ENCODE results near the gene RASSF3. TPM values are rescaled to one million over a fixed set of nuclear protein-coding genes. Genes with fewer than 3 reads are reported as not detected.

The RASSF3 gene
- total and polyA plus RNA-seq, 2 of the 13 experiments (the other 11 are each of a cell fraction or from before 2014, with no cell fraction given), result 15.5 to 16.0 TPM

- intact Hi-C loops (cut with micrococcal nuclease; ENCODE audit: unreplicated experiment), result no loop called here
- CTCF ChIA-PET (ENCODE audit: low intra/inter-chr PET ratio, low total read pairs), result no interaction called here
- POLR2A ChIA-PET, result no interaction called here
- Histone ChIP-seq H3K27me3 (ENCODE audit: control insufficient read depth in 1 of 2, insufficient read depth in 2 of 2, low read length in 2 of 2) (no peaks in the 10 kb centered on the region), H4K20me1 (ENCODE audit: insufficient read depth, low read length) (no peaks in the 10 kb centered on the region), H3K4me1 (ENCODE audit: insufficient read depth, low read length) (no peaks in the 10 kb centered on the region), H3K79me2 (ENCODE audit: insufficient read depth, low read length) (no peaks in the 10 kb centered on the region), H3K4me3 (replicated peaks in 1 of 3; ENCODE audit: insufficient read depth in 1 of 3, low read depth in 2 of 3, low read length in 3 of 3) (no peak overlapping the region), H3K9me3 (ENCODE audit: low read length) (no peaks in the 10 kb centered on the region), H3K27ac (ENCODE audit: extremely low read length, insufficient read depth, low read length) (no peak overlapping the region), H3K36me3 (replicated peaks in 1 of 2; ENCODE audit: control insufficient read depth in 1 of 2, insufficient read depth in 2 of 2, low read length in 2 of 2) (peaks cover 5 to 16% of the 10 kb centered on the region in 2 experiments; a peak in 3 of 5 replicates), H3K9ac (ENCODE audit: insufficient read depth, low read depth, low read length) (no peak overlapping the region), H3K4me2 (ENCODE audit: low read depth, low read length) (no peak overlapping the region), H2AFZ (ENCODE audit: low read length) (no peak overlapping the region)
- TF ChIP-seq SRY (CRISPR knock-in tag; IDR thresholded peaks at IDR 0.05) (no peak), GRHL1 (CRISPR knock-in tag; conservative IDR thresholded peaks at IDR 0.05) (no peak), ZNF644 (CRISPR knock-in tag; IDR thresholded peaks at IDR 0.05; ENCODE audit: low read depth) (no peak), DPF2 (CRISPR knock-in tag; IDR thresholded peaks at IDR 0.05; ENCODE audit: borderline replicate concordance, low read depth) (no peak), ZNF350 (CRISPR knock-in tag; IDR thresholded peaks at IDR 0.05; ENCODE audit: borderline replicate concordance, low read depth) (no peak), SMYD3 (CRISPR knock-in tag; IDR thresholded peaks at IDR 0.05) (no peak), STAT5B (CRISPR knock-in tag; IDR thresholded peaks at IDR 0.05) (no peak), ZNF547 (CRISPR knock-in tag; IDR thresholded peaks at IDR 0.05) (no peak), ZNF121 (CRISPR knock-in tag; IDR thresholded peaks at IDR 0.05) (no peak), RORA (CRISPR knock-in tag; IDR thresholded peaks at IDR 0.05) (no peak), SIN3B (IDR thresholded peaks at IDR 0.05; ENCODE audit: low read length) (no peak), MYPOP (CRISPR knock-in tag; IDR thresholded peaks at IDR 0.05) (no peak), MIXL1 (CRISPR knock-in tag; IDR thresholded peaks at IDR 0.05) (no peak), REST (IDR thresholded peaks at IDR 0.05; ENCODE audit: borderline replicate concordance in 1 of 2, low read depth in 1 of 2, low read length in 2 of 2) (no peak), GPN1 (CRISPR knock-in tag; IDR thresholded peaks at IDR 0.05; ENCODE audit: borderline replicate concordance) (no peak), PATZ1 (CRISPR knock-in tag; IDR thresholded peaks at IDR 0.05) (no peak), REL (CRISPR knock-in tag; conservative IDR thresholded peaks at IDR 0.05) (no peak)
- FAIRE-seq (no peak), DNase-seq (ENCODE audit: low spot score) (no peak), ATAC-seq (no peak)
- 94% methylated on average over 2 of the region's 2 CpGs for WGBS (ENCODE audit: low lambda C conversion rate)
- no TSS peak for BruUV-seq (replicated peaks)
- in situ Hi-C loops (cut with HindIII; ENCODE audit: extremely low pct_ligation_motif_present, low pct_unique_long_range_greater_than_20kb), result no loop called here
These were observed 119.8 kb downstream of the RASSF3 start for GRCh38 chr12:64729909-64730587.

All from HepG2 (cell line).